GM18858 (cell line): ENCODE results near the gene DOCK1.
A peak's percentile ranks its signal among the peaks of the same experiment; 100 is the strongest.

Experiments used
- ATAC-seq: cut with Tn5 transposase; IDR thresholded peaks from one replicate; pipeline ENCODE4 v1.9.1; 2021; ENCODE audit not compliant: unreplicated experiment

DOCK1 gene

GRCh38 chr10:127332631-127333030 is 427.4 kb downstream of the DOCK1 start:
- ATAC-seq: no peak

GRCh38 chr10:127337801-127338200 is 432.6 kb downstream of the DOCK1 start:
- ATAC-seq: no peak

DNA sequence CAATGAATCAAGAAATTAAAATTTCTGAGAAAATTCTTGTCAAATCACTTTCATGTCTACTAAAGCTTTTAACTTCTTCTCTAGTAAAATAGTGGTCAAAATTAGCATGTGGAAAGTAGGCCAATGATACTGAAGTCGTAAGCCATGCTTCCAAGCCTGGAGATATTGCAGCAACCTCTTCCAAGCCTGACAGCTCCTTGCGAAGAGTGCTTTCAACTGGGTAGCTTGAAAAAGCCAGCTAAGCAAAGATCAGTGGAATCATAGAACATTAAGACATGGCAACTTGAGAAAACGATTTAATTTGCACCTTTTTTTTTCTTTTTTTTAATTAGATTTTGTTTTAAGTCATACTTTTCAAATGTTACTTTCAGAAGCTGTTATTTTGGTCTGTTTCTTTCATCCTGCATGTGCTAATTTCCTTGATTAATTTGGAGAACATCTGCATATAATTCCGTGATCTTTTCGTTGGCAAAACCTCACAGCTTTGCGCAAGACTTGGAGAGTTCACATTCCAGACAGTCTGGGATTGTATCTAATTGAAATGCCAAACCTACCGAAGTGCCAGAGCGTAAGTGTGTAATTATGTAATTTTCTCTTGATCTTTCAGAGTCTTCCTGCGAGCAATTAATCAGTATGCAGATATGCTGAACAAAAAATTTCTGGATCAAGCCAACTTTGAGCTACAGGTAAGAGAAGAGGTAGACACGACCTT is 433.3 kb downstream of the DOCK1 start:
- no peak for ATAC-seq

DNA sequence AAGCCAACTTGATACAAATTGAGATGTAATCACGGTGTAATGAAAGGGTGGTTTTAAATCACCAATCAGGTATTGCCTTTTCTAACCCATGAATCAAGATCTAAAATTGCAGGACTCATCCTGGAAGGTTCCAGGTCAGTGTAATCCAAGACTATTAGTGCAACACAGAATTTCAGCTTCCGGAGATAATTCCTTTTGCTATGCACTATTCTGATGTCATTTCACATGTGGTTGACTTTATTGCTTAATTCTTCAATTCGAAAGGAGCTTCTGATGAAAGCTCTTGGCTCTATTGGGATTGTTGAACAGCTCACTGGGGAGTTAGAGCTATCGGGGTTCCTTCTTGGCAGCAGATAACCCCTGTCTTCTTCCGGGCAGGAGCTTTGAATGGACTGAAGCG is 438.6 kb downstream of the DOCK1 start:
- ATAC-seq: no peak

DNA sequence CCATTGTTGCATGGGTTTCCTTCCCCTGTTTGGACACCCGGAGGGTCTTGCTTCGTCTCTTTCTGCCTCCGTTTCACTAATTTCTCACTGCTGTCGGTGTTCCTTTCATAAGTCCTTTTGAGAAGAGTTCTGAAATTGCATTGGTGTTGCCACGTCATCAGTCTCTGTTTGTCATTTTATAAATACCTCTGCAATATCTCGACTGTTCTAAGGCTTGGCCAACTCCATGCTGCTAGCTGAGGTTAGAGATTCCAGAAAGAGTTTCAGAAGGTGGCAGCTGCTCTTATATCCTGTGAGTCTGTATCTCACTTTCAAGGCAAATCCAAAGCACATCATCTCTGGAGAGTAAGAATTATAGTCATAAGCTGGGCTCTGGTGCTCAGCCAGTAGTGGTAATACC is 439.1 kb downstream of the DOCK1 start:
- ATAC-seq: no peak

DNA sequence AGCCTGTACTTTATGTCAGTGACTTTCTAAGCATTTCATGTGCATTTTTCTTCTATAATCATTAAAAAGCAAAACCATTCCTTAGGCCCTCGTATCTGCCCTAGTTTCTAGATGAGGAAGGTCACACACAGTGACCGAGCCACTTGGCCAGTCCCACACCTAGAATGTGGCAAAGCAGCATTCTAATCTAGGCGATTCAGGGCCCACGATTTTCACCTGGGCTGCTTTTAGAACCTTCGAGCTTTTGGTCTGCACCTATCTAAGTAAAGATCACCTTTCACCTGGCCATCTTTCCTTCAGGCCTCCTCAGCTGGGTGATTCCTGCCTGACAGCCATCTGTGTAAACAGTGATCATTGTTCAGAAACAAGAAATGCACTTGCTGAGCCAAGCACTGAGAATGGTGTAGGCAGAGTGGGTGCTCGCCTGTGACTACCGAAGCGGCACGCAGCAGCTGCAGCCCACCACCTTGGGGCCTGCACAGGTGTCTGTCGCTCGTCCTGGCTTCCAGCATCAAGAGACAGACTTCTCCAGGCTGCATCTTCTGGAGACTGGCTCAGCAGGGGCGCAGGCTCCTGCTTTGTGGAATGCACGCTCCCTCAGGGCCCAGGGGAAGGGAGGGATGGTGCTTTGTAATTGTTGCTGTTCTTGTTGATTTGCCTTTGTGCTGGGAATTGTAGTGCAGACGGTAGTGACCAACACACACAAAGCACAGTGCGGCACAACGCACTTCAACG is 440.2 kb downstream of the DOCK1 start:
- ATAC-seq: no peak

- peak; percentile 57 for ATAC-seq
These were observed 441.4 kb downstream of the DOCK1 start for GRCh38 chr10:127346604-127347003.

GRCh38 chr10:127347202-127347959 is 442.2 kb downstream of the DOCK1 start:
- ATAC-seq: no peak

- no peak for ATAC-seq
These were observed 444.5 kb downstream of the DOCK1 start for GRCh38 chr10:127349737-127350136.

DNA sequence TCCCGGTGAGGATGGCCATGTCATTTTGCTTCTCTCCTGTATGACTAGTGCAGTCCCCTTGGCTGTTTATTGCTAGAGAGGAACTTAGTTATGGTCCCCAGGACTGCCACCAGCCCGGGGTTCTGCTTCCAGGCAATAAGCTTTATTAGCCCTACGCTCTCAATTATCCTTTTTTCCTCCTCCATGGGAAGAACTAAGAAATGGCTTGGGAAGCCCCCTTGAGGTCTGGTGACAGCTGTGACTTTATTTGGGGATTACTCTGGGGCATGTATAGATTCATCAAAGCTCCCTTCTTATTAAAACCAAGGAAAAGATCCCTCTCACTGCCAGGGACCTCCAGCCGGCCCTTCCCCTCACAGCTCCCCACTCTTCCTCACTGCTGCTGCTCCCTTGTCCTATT is 446.3 kb downstream of the DOCK1 start:
- no peak for ATAC-seq

- ATAC-seq: no peak
These were observed 448.3 kb downstream of the DOCK1 start for GRCh38 chr10:127353544-127353943.

GRCh38 chr10:127354255-127354654 is 449.0 kb downstream of the DOCK1 start:
- no peak for ATAC-seq

- ATAC-seq: no peak
These were observed 449.8 kb downstream of the DOCK1 start for GRCh38 chr10:127354992-127355391.

- ATAC-seq: no peak
These were observed 451.1 kb downstream of the DOCK1 start for GRCh38 chr10:127356360-127356759.

- no peak for ATAC-seq
These were observed 452.0 kb downstream of the DOCK1 start for GRCh38 chr10:127357265-127357664.

- ATAC-seq: no peak
These were observed 453.1 kb downstream of the DOCK1 start for GRCh38 chr10:127358337-127358736.

GRCh38 chr10:127364034-127364433 is 458.8 kb downstream of the DOCK1 start:
- no peak for ATAC-seq

DNA sequence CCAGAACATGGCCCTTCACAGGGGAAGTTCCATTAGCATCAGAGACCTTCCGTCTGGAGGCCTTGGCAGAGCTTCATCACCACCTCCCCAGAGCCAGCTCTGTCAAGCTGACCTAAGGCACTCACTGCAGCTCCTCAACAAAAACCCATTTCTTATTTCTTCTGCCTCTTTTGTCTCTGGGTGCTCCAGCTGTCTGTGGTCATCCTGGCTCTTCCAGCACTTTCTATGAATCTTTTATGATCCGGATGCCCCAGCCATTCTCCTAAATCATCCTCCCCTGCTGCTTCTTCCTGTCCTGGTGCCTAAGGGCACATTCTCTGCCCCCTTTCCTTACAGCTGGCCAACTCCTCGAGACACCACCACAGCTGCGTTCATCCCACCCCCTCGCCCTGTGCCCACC is 462.9 kb downstream of the DOCK1 start:
- no peak for ATAC-seq

DNA sequence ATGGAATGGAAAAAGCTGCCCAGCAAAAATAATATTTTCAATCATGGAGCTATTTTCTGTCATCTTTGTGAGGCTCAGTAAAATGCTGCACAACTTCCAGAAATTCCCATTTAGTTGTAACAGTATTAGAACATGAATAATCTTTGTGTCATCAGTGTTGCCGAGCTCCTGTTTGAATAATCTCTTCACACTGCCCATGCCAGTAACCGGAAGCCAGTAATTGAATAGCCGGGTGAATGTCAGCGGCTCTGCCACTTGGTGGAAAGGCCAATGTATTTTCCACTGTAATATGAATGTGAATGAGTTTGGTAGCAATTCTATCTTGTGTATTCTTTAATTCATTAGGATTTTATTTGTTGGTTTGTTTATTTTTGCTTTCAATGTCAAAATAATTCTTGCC is 463.7 kb downstream of the DOCK1 start:
- no peak for ATAC-seq

- no peak for ATAC-seq
These were observed 465.4 kb downstream of the DOCK1 start for GRCh38 chr10:127370601-127371000.

GRCh38 chr10:127372361-127372760 is 467.1 kb downstream of the DOCK1 start:
- ATAC-seq: no peak
